HG02884 (cell line): Measurements from ENCODE around the gene PCDHB9.
"Not testable (repeated sequence)": the region's sequence is repeated elsewhere in the genome, so short reads cannot be mapped to it uniquely, and the experiment has no call there.

Experiments used
- ATAC-seq: cut with Tn5 transposase; IDR thresholded peaks from one replicate; pipeline ENCODE4 v1.9.1; 2021; ENCODE audit warnings: mild to moderate bottlenecking, moderate library complexity; ENCODE audit not compliant: unreplicated experiment

Gene PCDHB9

DNA sequence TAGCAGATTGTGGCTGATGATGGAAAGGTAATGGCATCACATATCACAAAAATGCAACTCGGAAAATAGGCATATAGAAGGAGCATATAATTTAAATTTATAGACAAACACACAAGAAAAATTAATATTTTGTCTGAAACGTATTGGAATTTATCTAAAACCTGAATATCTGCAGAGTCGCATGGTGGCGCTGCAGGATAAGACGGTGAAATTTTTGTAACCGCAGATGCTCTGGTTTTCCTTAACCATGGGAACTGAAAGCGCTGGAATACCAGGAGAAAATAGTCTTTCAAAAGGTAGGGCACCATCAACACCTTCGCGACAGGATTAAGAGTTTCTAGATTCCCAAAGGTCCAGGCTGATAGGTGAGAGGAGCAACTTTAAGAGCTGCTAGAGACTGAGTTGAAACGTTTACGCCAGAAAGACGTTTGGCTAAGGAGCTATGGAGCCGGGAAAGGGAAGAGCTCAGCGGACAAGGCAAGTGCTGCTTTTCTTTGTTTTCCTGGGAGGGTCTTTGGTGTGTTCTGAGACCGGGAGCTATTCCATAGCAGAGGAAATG lies 47.2 kb downstream of the PCDHB9 start:
- ATAC-seq, result no peak

DNA sequence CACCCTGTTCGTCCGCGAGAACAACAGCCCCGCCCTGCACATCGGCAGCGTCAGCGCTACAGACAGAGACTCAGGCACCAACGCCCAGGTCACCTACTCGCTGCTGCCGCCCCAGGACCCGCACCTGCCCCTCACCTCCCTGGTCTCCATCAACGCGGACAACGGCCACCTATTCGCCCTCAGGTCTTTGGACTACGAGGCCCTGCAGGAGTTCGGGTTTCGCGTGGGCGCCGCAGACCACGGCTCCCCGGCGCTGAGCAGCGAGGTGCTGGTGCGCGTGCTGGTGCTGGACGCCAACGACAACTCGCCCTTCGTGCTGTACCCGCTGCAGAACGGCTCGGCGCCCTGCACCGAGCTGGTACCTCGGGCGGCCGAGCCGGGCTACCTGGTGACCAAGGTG lies 49.0 kb downstream of the PCDHB9 start:
- ATAC-seq, result not testable (repeated sequence)

DNA sequence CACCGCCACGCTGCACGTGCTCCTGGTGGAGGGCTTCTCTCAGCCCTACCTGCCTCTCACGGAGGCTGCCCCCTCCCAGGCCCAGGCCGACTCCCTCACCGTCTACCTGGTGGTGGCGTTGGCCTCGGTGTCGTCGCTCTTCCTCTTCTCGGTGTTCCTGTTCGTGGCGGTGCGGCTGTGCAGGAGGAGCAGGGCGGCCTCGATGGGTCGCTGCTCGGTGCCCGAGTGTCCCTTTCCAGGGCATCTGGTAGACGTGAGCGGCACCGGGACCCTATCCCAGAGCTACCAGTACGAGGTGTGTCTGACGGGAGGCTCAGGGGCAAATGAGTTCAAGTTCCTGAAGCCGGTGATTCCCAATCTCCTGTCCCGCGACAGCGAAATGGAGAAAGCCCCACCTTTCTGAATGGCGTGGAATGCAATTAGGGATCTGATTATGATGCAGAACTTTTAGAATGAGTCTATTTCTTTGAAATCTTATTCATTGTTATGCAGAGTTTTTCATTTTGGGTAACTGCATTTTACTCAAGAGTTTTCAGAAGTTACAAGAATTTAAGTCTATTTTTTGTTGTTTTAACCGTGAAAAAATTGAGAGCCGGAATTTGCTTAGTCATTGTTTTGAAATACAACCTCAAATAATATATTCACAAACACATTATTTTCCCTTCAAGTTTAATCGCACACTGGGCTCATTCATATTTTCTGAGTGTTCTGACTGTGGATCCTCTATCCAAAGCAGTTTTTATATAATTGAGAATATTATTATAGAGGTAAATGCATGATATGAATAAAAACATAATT lies 49.8 kb downstream of the PCDHB9 start:
- ATAC-seq, result no peak
